ENCODE measurements around the gene GNG13.
"Not testable (repeated sequence)": the region's sequence is repeated elsewhere in the genome, so short reads cannot be mapped to it uniquely, and the experiment has no call there.

Gene GNG13

DNA sequence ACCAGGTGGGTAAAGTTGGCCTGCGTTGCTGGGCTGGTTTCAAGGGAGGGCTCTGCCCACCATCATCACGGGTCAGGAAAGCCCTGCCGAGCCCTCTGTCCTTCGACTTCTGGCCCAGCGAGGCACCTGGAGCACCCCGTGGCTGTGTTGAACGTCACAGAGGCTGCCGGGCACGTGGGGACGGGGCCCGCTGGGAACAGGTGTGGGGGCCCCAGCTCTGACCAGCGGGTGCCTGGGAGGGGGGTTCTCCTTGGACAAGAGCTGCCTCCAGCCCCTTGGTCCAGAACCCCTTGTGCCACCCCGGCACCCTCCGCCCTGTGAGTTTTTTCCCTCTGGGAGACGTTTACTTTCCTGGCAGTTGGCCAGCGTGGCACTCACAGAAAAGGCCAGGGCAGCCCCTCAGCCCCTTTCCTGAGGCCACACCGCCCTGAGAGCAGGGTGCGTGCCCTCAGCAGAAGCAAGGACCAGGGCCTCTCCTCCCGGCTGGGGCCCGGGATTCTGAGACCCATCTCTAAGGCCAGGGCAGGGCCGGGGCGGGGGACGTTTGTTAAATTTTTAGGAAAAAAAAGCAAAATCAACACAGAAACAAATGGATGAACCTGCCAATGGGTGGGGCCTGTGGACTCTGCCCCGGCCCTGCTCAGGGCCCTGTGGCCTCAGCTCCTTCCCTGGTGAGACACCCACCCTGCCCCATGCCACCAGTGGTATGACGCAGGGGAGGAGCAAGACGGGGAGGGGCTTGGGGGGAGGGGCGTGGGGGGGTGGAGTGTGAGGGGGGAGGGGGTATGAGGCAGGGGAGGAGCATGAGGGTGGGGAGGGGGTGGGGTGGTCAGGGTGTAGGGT lies 31.3 kb upstream of the GNG13 start:
- no peak for DNase-seq

- no peak for DNase-seq
Measured at GRCh38 chr16:830871-831570, 30.5 kb upstream of the GNG13 start.

DNA sequence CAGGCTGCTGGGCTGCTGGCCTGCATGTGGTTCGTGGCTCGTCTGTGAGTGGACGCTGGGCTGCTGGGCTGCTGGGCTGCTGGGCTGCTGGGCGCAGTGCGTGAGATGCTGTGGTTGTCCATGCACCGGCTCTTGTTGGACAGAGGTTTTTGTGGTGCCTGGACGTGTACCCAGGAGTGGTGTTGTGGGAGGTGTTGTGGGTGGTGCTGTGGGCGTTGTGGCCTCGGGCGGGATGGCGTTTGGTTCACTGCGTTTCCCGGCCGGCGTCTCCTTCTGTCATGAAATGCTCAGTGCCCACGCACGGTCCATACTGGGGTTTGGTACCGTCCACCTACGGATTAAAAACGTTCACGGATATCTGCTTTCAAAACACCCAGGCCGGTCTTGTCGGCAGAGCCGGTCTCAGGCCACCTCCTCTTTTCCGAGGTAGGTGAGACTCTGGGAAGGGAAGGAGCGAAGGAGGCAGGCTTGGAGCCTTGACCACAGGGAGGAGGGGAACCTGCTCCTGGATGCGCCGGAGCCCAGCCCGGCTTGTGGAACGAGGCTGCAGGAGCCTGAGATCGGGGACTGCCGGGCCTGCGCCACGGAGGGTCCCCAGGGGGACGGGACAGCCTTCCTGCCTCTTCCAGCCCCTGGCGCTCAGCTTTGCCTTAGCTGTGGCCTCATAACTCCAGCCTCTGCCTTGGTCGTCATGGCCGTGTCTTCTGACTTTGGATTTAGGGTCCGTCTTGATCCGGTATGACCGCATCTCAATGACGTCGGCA lies 29.8 kb upstream of the GNG13 start:
- no peak for DNase-seq

GRCh38 chr16:828891-829290 lies 28.4 kb upstream of the GNG13 start:
- DNase-seq = no peak

GRCh38 chr16:827513-827912 lies 27.0 kb upstream of the GNG13 start:
- no peak for DNase-seq

- no peak for DNase-seq
Measured at GRCh38 chr16:825341-826061, 25.0 kb upstream of the GNG13 start.

- DNase-seq = no peak
Measured at GRCh38 chr16:824601-825000, 24.1 kb upstream of the GNG13 start.

GRCh38 chr16:824194-824593 lies 23.7 kb upstream of the GNG13 start:
- no peak for DNase-seq

DNA sequence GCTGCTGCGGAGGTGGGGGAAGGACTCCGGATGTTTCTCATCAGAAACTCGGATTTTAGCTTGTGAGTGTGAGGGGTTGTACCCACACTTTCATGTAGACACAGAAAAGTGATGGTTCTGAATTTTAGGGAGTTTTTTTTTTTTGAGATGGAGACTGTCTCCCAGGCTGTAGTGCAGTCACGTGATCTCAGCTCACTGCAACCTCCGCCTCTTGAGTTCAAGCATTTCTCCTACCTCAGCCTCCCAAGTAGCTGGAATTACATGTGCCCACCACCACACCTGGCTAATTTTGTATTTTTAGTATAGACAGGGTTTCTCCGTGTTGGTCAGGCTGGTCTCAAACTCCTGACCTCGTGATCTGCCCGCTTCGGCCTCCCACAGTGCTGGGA lies 22.4 kb upstream of the GNG13 start:
- no peak for DNase-seq

DNA sequence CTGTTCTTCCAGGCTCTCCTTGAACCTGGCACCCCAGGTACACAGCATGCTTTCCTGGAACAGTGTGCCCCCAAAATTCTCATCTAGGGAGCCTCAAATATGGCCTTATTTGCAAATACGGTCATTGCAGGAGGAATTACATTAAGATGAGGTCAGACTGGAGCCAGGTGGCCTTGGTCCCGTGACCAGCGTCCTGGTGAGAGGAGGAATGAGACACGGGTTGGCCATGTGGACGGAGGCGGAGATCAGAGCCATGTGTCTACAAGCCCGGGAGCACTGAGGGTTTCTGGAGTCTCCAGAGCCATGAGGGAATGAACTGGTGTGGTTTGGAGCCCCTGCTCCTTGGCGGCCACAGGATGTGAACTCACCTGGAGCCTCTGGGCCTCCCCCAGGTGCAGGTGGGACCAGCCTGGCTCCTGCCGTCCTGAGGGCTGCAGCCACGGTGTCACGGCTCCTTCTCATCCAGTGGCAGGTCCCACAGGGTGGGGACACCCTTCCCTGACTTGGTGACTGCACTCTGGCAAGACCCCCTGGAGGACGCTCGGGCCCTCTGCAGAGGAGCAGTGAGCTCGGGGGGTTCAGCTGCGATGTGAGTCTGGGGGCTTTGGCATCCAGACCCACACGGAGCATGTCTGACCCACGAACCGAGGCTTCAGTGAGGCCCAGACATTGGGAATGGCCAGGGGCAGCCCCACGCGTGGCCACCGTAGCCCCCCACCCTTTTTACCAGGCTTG lies 21.8 kb upstream of the GNG13 start:
- no peak for DNase-seq

GRCh38 chr16:821751-822150 lies 21.2 kb upstream of the GNG13 start:
- DNase-seq = no peak

DNA sequence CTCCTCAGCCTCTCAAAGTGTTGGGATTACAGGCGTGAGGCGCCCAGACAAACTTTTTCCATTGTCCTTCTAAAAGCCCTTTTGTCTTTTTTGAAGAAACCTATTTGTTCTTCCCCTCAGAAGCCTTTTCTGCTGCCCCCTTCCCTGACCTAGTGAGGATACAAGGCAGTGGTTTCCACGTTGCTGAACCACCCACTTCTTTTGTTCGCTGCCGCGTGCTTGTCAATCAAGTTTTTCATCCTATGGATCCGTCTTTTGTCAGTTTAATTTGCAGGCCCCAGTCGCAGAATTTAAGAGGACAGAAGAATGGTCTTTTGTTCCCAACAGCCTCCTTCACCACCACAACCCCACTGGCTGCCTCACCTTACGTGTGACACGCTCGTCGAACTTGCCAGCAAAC lies 20.2 kb upstream of the GNG13 start:
- DNase-seq = no peak

GRCh38 chr16:820044-820408 lies 19.5 kb upstream of the GNG13 start:
- not testable (repeated sequence) for DNase-seq

DNA sequence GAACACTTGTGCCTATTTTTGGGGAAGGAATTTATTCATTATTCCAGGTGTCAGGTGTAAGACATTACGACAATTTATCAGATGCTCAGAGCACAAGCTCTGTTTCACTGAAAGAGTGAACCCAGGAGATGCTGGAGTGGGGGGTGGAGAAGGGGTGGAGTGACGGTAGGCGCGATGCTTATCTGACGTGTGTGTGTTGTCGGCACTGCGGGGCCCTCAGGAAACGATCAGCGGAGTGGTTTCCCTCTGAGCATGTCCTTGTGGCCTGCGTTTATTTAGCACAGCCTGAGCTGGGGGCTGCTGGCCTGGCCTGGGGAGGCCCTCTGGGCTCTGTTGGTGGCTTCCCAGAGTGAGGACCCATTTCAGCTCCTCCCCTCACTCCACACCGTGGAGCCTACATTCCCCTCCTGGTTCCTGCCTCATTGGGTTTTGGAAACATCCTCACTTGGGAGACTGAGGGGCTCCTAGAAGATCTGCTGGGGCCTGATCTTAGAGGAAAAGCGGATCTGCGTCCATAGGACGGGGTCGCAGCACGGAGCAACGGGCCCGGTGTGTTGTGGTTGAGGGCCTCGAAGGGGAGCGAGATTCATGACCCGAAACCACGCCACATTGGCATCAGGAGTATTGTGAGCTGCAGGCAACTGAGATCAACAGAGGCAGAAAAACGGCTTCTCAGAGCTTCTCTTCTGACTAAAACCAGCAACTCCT lies 19.0 kb upstream of the GNG13 start:
- DNase-seq = no peak

DNA sequence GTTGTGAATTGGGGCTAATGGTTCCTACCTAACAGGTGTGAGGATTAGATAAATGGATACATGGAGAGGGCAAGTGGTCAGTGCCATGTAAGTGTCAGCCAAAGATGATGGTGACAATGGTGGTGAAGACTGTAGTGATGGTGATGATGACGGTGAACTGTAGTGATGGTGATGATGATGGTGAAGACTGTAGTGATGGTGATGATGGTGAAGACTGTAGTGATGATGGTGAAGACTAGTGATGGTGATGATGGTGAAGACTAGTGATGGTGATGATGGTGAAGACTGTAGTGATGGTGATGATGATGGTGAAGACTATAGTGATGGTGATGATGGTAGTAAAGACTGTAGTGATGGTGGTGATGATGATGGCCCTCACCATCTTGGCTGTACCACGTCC lies 18.1 kb upstream of the GNG13 start:
- no peak for DNase-seq

- DNase-seq = no peak
Measured at GRCh38 chr16:818132-818531, 17.6 kb upstream of the GNG13 start.

DNA sequence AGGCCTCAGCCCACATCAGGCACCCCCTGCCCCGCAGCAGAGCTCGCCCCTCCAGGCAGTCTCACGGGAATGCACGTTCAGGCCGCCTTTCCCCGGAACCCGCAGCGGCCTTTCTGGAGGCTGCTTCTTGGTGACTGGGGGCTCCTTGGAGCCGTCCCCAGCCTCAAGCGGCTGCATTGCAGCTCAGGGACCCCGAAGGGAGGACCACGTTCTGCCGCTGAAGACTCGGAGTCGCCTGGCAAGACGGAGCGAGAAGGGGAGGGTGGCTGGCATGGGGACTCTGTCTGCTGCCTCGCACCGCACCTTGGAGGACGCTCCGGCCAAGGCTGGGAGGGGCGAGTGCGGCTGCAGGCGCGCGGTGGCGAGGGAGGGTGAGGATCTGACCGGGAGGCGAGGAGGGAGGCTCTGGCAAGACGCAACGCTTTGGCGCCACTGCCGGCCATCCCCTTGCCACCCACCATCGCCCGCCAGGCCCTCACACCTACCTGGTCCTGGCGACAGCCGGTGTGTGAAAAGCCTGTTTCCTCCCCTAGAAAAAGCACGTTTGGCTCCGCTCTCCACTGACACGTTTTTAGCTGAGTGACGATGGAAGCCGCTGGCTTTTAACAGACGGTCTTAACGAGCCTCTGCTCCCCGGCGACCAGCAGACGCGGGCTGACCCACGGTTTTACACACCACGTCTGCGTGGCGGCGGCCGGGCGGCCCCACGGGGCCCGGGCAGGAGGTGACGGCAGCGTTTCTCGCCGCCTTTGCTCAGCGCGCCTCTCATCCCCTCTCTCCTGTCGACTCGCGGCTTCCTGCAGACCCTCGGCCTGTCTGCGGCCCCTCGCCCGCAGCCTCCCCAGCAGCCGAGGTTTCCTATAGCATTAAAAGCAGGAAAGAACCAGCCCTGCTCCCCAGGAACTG lies 16.7 kb upstream of the GNG13 start:
- DNase-seq = no peak

- no peak for DNase-seq
Measured at GRCh38 chr16:815861-816260, 15.3 kb upstream of the GNG13 start.

DNA sequence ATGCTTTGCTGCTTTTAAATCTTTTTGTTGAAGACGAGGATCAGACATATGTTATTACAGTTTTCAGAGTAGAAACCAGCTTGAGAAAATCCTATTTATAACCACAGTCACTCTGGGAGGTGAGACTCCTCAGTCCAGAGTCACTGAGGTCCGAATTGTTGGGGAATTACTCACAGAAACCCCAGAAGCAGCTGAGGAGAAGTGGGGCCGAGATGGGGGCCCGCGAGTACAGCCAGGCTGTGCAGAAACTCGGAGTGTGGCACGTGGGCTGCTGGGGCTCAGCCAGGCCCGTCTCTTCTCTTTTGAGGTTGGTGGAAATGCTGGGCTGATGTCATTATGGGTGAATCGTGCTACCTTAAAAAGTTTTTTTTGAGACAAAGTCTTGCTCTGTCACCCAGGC lies 14.4 kb upstream of the GNG13 start:
- peak; percentile 78 for DNase-seq

DNA sequence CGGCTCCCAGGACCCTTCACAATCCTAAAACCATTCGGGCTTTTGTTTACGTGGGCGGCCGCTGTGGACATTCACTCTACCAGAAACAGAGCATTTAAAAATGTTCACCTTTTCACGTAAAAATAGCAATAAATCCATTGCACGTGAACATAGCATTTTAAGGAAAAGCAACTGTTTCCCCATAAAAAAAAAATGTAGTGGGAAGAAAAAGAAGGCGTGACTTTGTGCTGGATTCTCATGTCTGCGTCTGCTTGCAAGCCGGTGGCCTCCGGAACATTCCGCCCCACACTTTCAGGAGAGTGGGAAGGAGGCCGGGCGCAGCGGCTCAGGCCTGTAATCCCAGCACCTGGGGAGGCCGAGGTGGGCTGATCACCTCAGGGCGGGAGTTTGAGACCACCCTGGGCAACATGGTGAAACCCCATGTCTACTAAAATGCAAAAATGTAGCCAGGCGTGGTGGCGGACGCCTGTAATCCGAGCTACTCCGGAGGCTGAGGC lies 13.4 kb upstream of the GNG13 start:
- no peak for DNase-seq

Measured in fibroblast of skin of right biceps (primary cell).